PFSK-1 (cell line): ENCODE measurements around the gene SLC2A11. TPM values are rescaled to one million over a fixed set of nuclear protein-coding genes. Genes with fewer than 3 reads are reported as not detected.

Experiments
- FOXP2 ChIP-seq: optimal IDR thresholded peaks from 2 replicates; pipeline ENCODE3; 2011; ENCODE audit warnings: borderline replicate concordance, control low read depth, inconsistent platforms; ENCODE audit not compliant: insufficient read depth; ENCODE audit errors: extremely low read length, extremely low read depth
- POLR2AphosphoS5 ChIP-seq: IDR thresholded peaks from 2 replicates; pipeline ENCODE4 v1.6.1; 2012; ENCODE audit warnings: low read depth, mild to moderate bottlenecking, control low read depth, low read length, moderate library complexity
- REST ChIP-seq, 2 experiments: IDR thresholded peaks; 2 replicates each; pipeline versions ENCODE4 v1.6.1 to v1.8.0; 2011 to 2012; ENCODE audit warnings: low read depth in 2 of 2, low read length in 2 of 2, control low read depth in 1 of 2, inconsistent platforms in 1 of 2, mild to moderate bottlenecking in 1 of 2, moderate library complexity in 1 of 2; ENCODE audit not compliant: insufficient read depth in 1 of 2
- SIN3A ChIP-seq: IDR thresholded peaks from 2 replicates; pipeline ENCODE4 v1.6.1; 2012; ENCODE audit warnings: mild to moderate bottlenecking, low read length, moderate library complexity, borderline replicate concordance; ENCODE audit not compliant: insufficient read depth
- TAF1 ChIP-seq: IDR thresholded peaks from 2 replicates; pipeline ENCODE4 v1.6.1; 2012; ENCODE audit warnings: low read length, control low read depth, borderline replicate concordance; ENCODE audit not compliant: insufficient read depth
- polyA plus RNA-seq: library from polyadenylated mRNA; unstranded; fragments of >200 nt; gene quantifications from one replicate; pipeline ENCODE4 v1.2.1, GENCODE V29; 2012; ENCODE audit warnings: low read depth, missing spikeins; ENCODE audit not compliant: insufficient read length

SLC2A11 gene
- 16.5 TPM for polyA plus RNA-seq

- peak; percentile 34 for TF ChIP-seq FOXP2
- peak; percentile 56; the same call in 1 of the 2 replicates for TF ChIP-seq TAF1
- no peak for TF ChIP-seq SIN3A
- TF ChIP-seq POLR2AphosphoS5: peak; percentile 93
Measured at GRCh38 chr22:23857606-23858483, at the start of gene SLC2A11. Gene SLC2A11 (plus strand): TSS chr22:23857875. CDS start chr22:23858000, 125 bp downstream.

- TF ChIP-seq POLR2AphosphoS5: no peak
- TF ChIP-seq REST (IDR thresholded peaks at IDR 0.05; ENCODE audit: insufficient read depth in 1 of 2, low read depth in 2 of 2, low read length in 2 of 2): no peak
- TF ChIP-seq SIN3A: no peak
- no peak for TF ChIP-seq FOXP2
- no peak for TF ChIP-seq TAF1
Measured at GRCh38 chr22:23812378-23812777, 45.3 kb upstream of the SLC2A11 start.

- TF ChIP-seq REST (IDR thresholded peaks at IDR 0.05; ENCODE audit: insufficient read depth in 1 of 2, low read depth in 2 of 2, low read length in 2 of 2): no peak
- no peak for TF ChIP-seq POLR2AphosphoS5
- no peak for TF ChIP-seq TAF1
Measured at GRCh38 chr22:23815541-23816155, 42.0 kb upstream of the SLC2A11 start.

GRCh38 chr22:23816156-23816976 is 41.3 kb upstream of the SLC2A11 start:
- TF ChIP-seq POLR2AphosphoS5 (no peak), SIN3A (no peak), REST (IDR thresholded peaks at IDR 0.05; ENCODE audit: insufficient read depth in 1 of 2, low read depth in 2 of 2, low read length in 2 of 2) (no peak), FOXP2 (no peak), TAF1 (no peak)

- TF ChIP-seq SIN3A (no peak), REST (IDR thresholded peaks at IDR 0.05; ENCODE audit: insufficient read depth in 1 of 2, low read depth in 2 of 2, low read length in 2 of 2) (no peak), FOXP2 (no peak), POLR2AphosphoS5 (no peak), TAF1 (no peak)
Measured at GRCh38 chr22:23817146-23817545, 40.5 kb upstream of the SLC2A11 start.
